C1 segment of cervical spinal cord (tissue), 14 donors: ENCODE data around the gene TTBK2.
A peak's percentile ranks its signal among the peaks of the same experiment; 100 is the strongest.

ENCODE experiments used
- DNase-seq, 14 donors: peaks; one replicate each; lab custom pipeline; 2025; lab: John Stamatoyannopoulos, UW

TTBK2 gene

GRCh38 chr15:42693942-42694341 is 226.6 kb downstream of the TTBK2 start:
- DNase-seq = no peak

- no peak for DNase-seq
These were observed 227.1 kb downstream of the TTBK2 start for GRCh38 chr15:42693496-42693895.

- DNase-seq = no peak
These were observed 227.6 kb downstream of the TTBK2 start for GRCh38 chr15:42692997-42693396.

GRCh38 chr15:42692536-42692935 is 228.0 kb downstream of the TTBK2 start:
- no peak for DNase-seq

- peak in 1 of 14 donors; percentile 26 for DNase-seq
These were observed 228.8 kb downstream of the TTBK2 start for GRCh38 chr15:42691770-42692169.

GRCh38 chr15:42691308-42691707 is 229.3 kb downstream of the TTBK2 start:
- no peak for DNase-seq
